ENCODE measurements around the gene XK.

DNA sequence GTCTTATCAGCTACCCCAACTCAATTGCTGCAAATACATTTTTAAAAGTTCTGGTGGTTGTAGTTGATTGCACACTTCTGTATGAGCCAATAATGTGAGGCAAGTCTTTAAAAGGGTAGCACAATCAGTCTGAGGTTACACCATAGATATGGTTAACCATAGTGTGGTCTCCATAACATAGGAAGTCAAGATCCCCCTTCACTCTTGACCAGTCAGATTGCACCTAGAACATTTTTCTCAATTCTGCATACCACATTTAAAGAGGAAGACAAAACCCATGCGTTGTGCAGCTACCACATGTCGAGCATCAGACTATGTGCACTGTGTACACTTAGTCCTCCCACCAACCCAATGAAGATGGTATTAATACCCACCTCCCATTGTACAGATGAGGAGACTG is 67.8 kb downstream of the XK start:
- TF ChIP-seq EZH2phosphoT487 (conservative IDR thresholded peaks at IDR 0.05; ENCODE audit: low read length), result no peak
- TF ChIP-seq, protein P1, sequence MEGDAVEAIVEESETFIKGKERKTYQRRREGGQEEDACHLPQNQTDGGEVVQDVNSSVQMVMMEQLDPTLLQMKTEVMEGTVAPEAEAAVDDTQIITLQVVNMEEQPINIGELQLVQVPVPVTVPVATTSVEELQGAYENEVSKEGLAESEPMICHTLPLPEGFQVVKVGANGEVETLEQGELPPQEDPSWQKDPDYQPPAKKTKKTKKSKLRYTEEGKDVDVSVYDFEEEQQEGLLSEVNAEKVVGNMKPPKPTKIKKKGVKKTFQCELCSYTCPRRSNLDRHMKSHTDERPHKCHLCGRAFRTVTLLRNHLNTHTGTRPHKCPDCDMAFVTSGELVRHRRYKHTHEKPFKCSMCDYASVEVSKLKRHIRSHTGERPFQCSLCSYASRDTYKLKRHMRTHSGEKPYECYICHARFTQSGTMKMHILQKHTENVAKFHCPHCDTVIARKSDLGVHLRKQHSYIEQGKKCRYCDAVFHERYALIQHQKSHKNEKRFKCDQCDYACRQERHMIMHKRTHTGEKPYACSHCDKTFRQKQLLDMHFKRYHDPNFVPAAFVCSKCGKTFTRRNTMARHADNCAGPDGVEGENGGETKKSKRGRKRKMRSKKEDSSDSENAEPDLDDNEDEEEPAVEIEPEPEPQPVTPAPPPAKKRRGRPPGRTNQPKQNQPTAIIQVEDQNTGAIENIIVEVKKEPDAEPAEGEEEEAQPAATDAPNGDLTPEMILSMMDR (IDR thresholded peaks at IDR 0.05; ENCODE audit: insufficient read depth, low read length, poor library complexity, severe bottlenecking), result no peak

Data from SU-DHL-6 (cell line).